IPS-20b (cell line): ENCODE results near the gene IGSF22.

Source experiments
- H3K27ac ChIP-seq: one replicate; pipeline ENCODE4 v1.5.1; 2013; ENCODE audit warnings: low read length
- H3K27me3 ChIP-seq: 2 replicates; pipeline ENCODE4 v1.6.1; 2013; ENCODE audit warnings: mild to moderate bottlenecking, low read length, inconsistent platforms; ENCODE audit not compliant: insufficient read depth
- H3K36me3 ChIP-seq: 2 replicates; pipeline ENCODE4 v1.6.1; 2013; ENCODE audit warnings: low read depth, mild to moderate bottlenecking, inconsistent platforms, low read length, moderate library complexity; ENCODE audit not compliant: insufficient read depth
- H3K4me1 ChIP-seq: 2 replicates; pipeline ENCODE4 v1.6.1; 2013; ENCODE audit warnings: mild to moderate bottlenecking, control low read depth, inconsistent platforms, low read length, moderate library complexity; ENCODE audit not compliant: insufficient read depth
- H3K4me3 ChIP-seq: 2 replicates; pipeline ENCODE4 v1.5.1; 2013; ENCODE audit warnings: mild to moderate bottlenecking, low read length, inconsistent platforms
- H3K9ac ChIP-seq: 2 replicates; pipeline ENCODE4 v1.6.1; 2013; ENCODE audit warnings: low read depth, mild to moderate bottlenecking, inconsistent platforms, low read length, moderate library complexity
- H3K9me3 ChIP-seq: 2 replicates; pipeline ENCODE4 v1.6.1; 2013; ENCODE audit warnings: mild to moderate bottlenecking, low read depth, low read length, inconsistent platforms; ENCODE audit not compliant: insufficient read depth

IGSF22 gene

GRCh38 chr11:18706330-18707243 is 19.4 kb downstream of the IGSF22 start:
- H3K27ac ChIP-seq: no peak overlapping the region
- no peaks in the 10 kb centered on the region for H3K9me3 ChIP-seq
- H3K4me1 ChIP-seq: no peaks in the 10 kb centered on the region
- no peaks in the 10 kb centered on the region for H3K36me3 ChIP-seq
- peaks cover 56% of the 10 kb centered on the region for H3K27me3 ChIP-seq
- peak overlapping the region; percentile 73 for H3K9ac ChIP-seq
- H3K4me3 ChIP-seq: peak overlapping the region; percentile 64; the same call in 1 of the 2 replicates

DNA sequence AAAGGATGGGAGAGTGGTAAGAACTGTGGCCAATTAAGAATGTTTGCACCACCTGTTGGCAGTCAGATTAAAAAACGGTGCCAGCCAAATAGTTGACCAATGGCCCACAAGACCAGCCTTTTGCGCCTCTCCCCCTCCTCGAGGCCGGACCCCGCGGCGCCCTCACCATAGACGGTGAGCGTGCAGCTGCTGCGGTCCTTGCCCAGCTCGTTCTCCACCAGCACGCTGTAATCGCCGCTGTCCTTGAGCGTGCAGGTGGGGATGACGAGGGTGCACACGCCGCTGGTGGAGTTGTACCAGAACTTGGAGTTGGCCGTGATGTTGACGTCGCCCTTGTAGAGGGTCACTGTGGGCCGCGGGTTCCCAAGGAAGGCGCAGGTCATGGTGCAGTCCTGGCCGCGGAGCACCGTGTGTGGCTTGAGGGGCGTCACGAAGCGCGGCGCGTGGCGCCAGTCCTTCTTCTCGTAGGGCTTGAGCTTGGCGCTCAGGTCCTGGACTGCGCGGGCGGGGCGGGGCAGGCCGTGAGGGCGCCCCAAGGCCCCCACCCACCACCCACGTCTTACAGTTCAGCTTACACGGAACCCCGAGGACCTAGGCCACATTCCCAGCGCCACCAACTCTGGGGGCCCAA is 20.2 kb downstream of the IGSF22 start:
- H3K9me3 ChIP-seq: no peaks in the 10 kb centered on the region
- H3K4me1 ChIP-seq: no peaks in the 10 kb centered on the region
- no peak overlapping the region for H3K27ac ChIP-seq
- no peaks in the 10 kb centered on the region for H3K36me3 ChIP-seq
- peak overlapping the region; percentile 66; the same call in 1 of the 2 replicates for H3K4me3 ChIP-seq
- peaks cover 58% of the 10 kb centered on the region for H3K27me3 ChIP-seq
- no peak overlapping the region; the same call in 1 of the 2 replicates for H3K9ac ChIP-seq

DNA sequence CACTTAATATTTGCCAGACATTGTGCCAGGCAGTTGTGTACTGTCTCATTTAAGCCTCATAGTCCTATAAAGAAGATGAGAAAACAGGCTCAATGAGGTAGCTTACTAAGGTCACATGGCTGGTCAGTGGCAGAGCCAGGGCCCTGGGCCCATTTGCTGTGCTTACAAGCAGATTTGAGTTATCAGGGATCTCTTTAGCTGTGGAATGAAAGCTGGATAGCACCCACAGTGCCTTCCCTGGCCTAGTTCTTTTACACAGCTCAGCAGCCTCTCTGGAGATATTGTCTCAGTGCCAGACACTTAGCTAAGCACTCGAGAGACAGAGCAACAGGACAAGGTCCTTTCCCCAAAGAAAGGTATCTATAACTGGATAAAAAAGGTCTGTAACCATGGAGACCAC is 21.3 kb downstream of the IGSF22 start:
- H3K9ac ChIP-seq: no peak overlapping the region
- no peaks in the 10 kb centered on the region for H3K36me3 ChIP-seq
- peaks cover 58% of the 10 kb centered on the region for H3K27me3 ChIP-seq
- H3K4me3 ChIP-seq: no peak overlapping the region
- H3K27ac ChIP-seq: no peak overlapping the region
- no peaks in the 10 kb centered on the region for H3K9me3 ChIP-seq
- H3K4me1 ChIP-seq: no peaks in the 10 kb centered on the region

- no peaks in the 10 kb centered on the region for H3K4me1 ChIP-seq
- H3K9ac ChIP-seq: no peak overlapping the region
- H3K27ac ChIP-seq: no peak overlapping the region
- no peaks in the 10 kb centered on the region for H3K36me3 ChIP-seq
- peaks cover 58% of the 10 kb centered on the region for H3K27me3 ChIP-seq
- H3K4me3 ChIP-seq: no peak overlapping the region
- no peaks in the 10 kb centered on the region for H3K9me3 ChIP-seq
These were observed 21.8 kb downstream of the IGSF22 start for GRCh38 chr11:18704045-18704645.

DNA sequence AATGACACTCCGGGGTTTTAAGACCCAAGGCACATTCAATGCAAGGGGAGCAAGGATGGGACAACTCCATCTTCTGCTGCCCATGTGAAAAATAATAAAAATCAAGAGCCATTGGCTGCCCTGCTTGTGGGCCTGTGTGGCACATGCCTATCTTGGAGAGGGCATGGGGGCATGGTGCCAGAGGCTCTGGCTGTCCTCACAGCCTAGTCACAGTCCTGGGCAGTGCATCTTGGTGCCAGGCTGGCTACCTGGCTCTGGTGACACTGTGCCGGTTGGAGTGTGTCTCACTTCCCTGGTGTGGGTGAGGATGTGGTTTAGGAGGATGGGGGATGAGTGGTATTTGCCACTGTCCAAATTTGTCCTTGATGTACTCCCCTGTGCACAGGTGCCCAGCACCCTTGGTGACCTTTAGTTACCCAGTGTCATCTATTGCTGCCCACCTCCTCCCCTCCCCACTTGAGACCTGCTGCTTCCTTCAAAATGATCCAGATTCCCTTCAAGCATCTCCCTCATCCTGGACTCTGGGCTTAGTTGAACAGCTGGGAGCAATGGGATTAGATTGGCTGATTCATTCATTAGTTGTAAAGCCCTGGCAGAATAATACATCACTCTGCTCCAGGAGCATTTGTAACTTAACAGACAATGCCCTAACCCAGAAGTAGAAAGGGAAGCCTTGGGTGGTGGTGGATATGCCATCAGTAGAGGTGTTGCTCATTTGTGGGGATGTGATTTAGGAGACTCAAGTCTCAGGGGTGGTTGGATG is 22.8 kb downstream of the IGSF22 start:
- H3K27me3 ChIP-seq: peaks cover 55% of the 10 kb centered on the region
- no peak overlapping the region for H3K9ac ChIP-seq
- H3K4me3 ChIP-seq: no peak overlapping the region
- no peaks in the 10 kb centered on the region for H3K36me3 ChIP-seq
- H3K4me1 ChIP-seq: no peaks in the 10 kb centered on the region
- no peak overlapping the region for H3K27ac ChIP-seq
- no peaks in the 10 kb centered on the region for H3K9me3 ChIP-seq

DNA sequence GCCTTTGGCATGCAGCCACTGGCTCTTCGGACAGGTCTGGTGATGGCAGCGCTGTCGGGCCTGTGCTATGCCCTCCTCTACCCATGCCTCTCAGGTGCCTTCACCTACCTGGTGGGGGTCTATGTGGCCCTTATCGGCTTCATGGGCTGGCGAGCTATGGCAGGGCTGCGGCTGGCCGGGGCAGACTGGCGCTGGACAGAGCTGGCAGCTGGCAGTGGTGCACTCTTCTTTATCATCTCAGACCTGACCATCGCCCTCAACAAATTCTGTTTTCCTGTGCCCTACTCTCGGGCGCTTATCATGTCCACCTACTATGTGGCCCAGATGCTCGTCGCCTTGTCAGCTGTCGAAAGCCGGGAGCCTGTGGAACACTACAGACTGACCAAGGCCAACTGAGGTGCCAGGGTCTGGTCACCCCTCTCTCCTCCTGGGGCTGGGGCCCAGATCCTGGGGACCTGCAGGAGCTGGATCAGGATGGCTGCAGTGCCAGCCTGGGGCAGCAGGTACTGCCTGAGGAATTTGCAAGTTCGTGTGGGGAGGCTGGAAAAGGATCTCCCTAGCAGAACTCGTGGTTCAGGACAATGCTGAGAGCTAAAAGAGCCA is 24.3 kb downstream of the IGSF22 start:
- no peak overlapping the region for H3K27ac ChIP-seq
- H3K9me3 ChIP-seq: no peaks in the 10 kb centered on the region
- H3K27me3 ChIP-seq: peaks cover 55% of the 10 kb centered on the region
- no peaks in the 10 kb centered on the region for H3K36me3 ChIP-seq
- no peak overlapping the region for H3K4me3 ChIP-seq
- H3K9ac ChIP-seq: no peak overlapping the region
- H3K4me1 ChIP-seq: no peaks in the 10 kb centered on the region

DNA sequence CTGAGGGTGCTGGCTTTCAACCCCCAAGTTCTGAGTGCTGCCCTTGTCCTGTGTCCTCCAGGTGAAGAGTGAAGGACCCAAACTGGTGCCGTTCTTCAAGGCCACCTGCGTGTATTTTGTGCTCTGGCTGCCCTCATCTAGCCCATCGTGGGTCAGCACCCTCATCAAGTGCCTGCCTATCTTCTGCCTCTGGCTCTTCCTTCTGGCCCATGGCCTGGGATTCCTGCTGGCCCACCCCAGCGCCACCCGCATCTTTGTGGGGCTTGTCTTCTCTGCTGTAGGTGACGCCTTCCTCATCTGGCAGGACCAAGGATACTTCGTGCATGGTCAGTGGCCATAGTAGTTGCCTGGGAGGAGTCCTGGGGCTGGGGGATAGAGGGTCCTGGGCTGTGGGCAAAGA is 25.1 kb downstream of the IGSF22 start:
- no peaks in the 10 kb centered on the region for H3K36me3 ChIP-seq
- no peak overlapping the region for H3K4me3 ChIP-seq
- H3K9me3 ChIP-seq: no peaks in the 10 kb centered on the region
- no peaks in the 10 kb centered on the region for H3K4me1 ChIP-seq
- H3K27ac ChIP-seq: no peak overlapping the region
- peaks cover 59% of the 10 kb centered on the region for H3K27me3 ChIP-seq
- H3K9ac ChIP-seq: no peak overlapping the region

DNA sequence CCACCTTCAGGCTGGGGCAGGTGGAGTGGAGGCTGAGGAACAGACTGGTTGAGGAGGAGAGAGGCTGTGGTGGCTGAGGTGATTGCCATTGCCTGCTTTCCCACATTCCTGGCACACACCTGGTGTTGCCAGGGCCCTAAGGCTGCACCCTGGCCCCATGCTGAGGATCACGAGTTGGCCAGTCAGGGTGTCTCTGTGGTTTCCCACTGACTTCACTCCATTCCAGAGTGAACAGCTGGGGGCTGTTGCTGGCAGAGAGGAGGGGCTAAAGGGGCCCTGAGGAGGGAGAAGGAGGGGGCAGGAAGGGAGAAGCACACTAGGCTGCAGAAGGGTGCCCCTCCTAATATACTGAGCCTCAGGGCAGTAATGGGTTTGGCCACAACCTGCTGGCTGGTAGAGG is 25.6 kb downstream of the IGSF22 start:
- Histone ChIP-seq H3K4me3 (no peak overlapping the region), H3K9ac (no peak overlapping the region), H3K4me1 (no peaks in the 10 kb centered on the region), H3K27me3 (peaks cover 57% of the 10 kb centered on the region), H3K9me3 (no peaks in the 10 kb centered on the region), H3K27ac (no peak overlapping the region), H3K36me3 (no peaks in the 10 kb centered on the region)

DNA sequence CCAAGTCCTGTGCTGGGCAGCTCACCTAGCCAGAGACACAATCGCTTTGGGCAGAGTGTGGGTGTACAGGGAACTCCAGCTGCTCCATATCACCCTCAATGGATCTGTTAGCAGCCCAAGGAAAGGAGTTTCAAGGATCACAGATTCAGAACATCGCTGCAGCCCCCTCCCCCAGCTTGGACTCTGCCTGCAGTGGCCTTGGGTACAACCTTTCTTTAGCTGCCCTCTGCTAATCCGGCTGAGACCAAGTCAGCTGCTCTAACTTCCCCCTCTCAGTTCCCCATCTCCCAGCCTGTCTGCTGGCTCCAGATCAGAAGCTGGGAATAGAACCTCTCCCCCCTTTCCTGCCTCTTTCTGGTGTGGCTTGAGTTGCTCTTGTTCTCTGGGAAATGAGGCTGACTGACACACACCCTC is 26.1 kb downstream of the IGSF22 start:
- H3K36me3 ChIP-seq: no peaks in the 10 kb centered on the region
- H3K4me3 ChIP-seq: peak overlapping the region; percentile 68; the same call in 1 of the 2 replicates
- no peaks in the 10 kb centered on the region for H3K4me1 ChIP-seq
- no peak overlapping the region for H3K9ac ChIP-seq
- no peaks in the 10 kb centered on the region for H3K9me3 ChIP-seq
- peaks cover 52% of the 10 kb centered on the region for H3K27me3 ChIP-seq
- H3K27ac ChIP-seq: no peak overlapping the region

DNA sequence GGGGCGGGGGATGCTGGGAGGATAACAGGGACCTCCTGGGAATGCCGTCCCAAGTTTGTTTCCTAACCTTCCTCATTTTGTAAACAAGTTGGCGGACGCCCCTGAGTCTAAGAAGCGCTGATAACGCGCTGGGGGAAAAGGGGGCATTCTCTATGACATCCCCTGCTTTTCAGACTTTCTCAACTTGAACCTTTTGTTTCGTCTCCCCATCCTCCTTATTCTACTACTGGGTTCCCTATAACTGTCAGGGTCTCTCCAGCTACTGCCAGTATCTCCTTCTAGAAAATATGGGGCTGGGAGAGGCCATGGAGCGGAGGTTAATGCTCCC is 26.8 kb downstream of the IGSF22 start:
- no peaks in the 10 kb centered on the region for H3K9me3 ChIP-seq
- H3K9ac ChIP-seq: peak overlapping the region; percentile 56; the same call in 1 of the 2 replicates
- H3K4me1 ChIP-seq: no peaks in the 10 kb centered on the region
- no peaks in the 10 kb centered on the region for H3K36me3 ChIP-seq
- H3K4me3 ChIP-seq: peak overlapping the region; percentile 68
- no peak overlapping the region for H3K27ac ChIP-seq
- peaks cover 48% of the 10 kb centered on the region for H3K27me3 ChIP-seq
